Measurements from ENCODE around the gene ALG9.
"Not testable (repeated sequence)": the region's sequence is repeated elsewhere in the genome, so short reads cannot be mapped to it uniquely, and the experiment has no call there.

DNA sequence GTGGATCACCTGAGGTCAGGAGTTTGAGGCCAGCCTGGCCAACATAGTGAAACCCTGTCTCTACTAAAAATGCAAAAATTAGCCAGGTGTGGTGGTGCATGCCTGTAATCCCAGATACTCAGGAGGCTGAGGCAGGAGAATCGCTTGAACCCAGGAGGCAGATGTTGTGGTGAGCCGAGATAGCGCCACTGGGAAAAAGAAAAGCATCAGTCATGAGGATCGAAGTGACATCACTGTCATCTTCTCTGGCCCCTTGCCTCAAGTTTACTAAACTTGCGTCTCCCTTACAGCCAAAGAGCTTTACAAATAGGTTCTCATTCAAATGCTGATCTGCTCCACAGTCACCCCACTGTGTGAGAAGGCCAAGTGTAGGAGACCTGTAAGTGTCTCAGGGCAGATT lies 100.2 kb downstream of the ALG9 start:
- not testable (repeated sequence) for TF ChIP-seq EZH2, CTCF, EZH2phosphoT487 (IDR thresholded peaks at IDR 0.05)

Data from neural progenitor cell (in vitro differentiated cells).